Activated T-helper 2 cell treated with anti-CD3 and anti-CD28 coated beads, Interferon-gamma antibody, Interleukin-2, Interleukin-4, amounts not matched to agents 10 μg/mL and 5 μg/mL and 100 μg/mL, durations not matched to agents 14 hours and 24 hours and 36 hours (primary cell): Measurements from ENCODE around the gene MIER2. TPM values are rescaled to one million over a fixed set of nuclear protein-coding genes. Genes with fewer than 3 reads are reported as not detected.
"Not testable (repeated sequence)": the region's sequence is repeated elsewhere in the genome, so short reads cannot be mapped to it uniquely, and the experiment has no call there.

Experiments used
- DNase-seq: peaks from one replicate; pipeline ENCODE4 v3.0.0; 2021; ENCODE audit warnings: low spot score
- H3K27ac Mint-ChIP-seq: one replicate; pipeline ENCODE4 v1.8.0; 2021; ENCODE audit warnings: mixed read lengths
- H3K27me3 Mint-ChIP-seq: one replicate; pipeline ENCODE4 v1.8.0; 2021; ENCODE audit warnings: low read depth, mixed read lengths
- H3K36me3 Mint-ChIP-seq: one replicate; pipeline ENCODE4 v1.8.0; 2021; ENCODE audit warnings: low read depth, mixed read lengths
- H3K4me1 Mint-ChIP-seq: one replicate; pipeline ENCODE4 v1.8.0; 2021; ENCODE audit warnings: low read depth, mixed read lengths
- H3K4me3 Mint-ChIP-seq: one replicate; pipeline ENCODE4 v1.8.0; 2021; ENCODE audit warnings: low read depth, mild to moderate bottlenecking, moderate library complexity, mixed read lengths
- H3K9me3 Mint-ChIP-seq: one replicate; pipeline ENCODE4 v1.8.0; 2021; ENCODE audit warnings: mixed read lengths
- intact Hi-C: fragments of 100-400 bp; cut with micrococcal nuclease; formaldehyde crosslinking; loops from one replicate; pipeline ENCODE4 v1.15.1; 2023
- total RNA-seq: library from RNA; stranded (reverse); gene quantifications from 2 replicates; pipeline ENCODE4 v1.2.3, GENCODE V29; 2022

Gene MIER2
- total RNA-seq, 1 donor from 2014 or later, result 30.5 TPM

DNA sequence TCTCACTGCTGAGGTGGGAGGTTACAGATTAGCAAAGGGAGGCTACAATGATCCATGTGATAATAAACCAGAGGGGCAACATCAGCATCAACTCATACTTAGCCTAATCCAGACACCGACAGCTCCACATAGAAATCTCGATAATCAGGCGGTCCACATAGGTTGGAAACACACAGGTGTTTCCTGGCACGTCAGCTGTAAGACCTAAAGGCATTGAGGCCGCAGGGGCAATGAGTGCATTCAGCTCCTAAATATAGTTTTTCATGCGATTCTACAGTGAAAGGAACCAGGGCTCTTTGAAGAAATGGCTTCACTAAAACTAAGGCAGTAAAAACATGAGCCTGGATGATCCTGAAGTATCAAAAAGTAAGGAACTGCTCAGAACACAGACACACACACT, 72.7 kb downstream of the MIER2 start:
- H3K27me3 Mint-ChIP-seq, result peaks cover 22% of the 10 kb centered on the region
- peaks cover 2% of the 10 kb centered on the region for H3K4me1 Mint-ChIP-seq

DNA sequence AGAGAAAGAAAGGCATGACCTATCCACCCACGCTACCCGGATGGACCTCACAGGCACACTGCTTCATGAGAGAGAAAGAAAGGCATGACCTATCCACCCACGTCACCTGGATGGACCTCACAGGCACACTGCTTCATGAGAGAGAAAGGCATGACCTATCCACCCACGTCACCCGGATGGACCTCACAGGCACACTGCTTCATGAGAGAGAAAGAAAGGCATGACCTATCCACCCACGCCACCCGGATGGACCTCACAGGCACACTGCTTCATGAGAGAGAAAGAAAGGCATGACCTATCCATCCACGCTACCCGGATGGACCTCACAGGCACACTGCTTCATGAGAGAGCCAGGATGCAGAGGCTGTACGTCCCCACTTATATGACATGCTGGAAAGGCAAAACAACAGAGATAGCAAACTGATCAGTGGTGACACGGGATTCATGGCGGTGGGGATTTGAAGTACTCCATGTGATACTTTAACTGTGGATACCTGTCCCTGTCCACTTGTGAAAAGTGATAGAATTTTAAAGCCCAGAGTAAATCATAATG, 73.8 kb downstream of the MIER2 start:
- H3K27ac Mint-ChIP-seq, H3K4me1 Mint-ChIP-seq, intact Hi-C loops, H3K9me3 Mint-ChIP-seq, H3K36me3 Mint-ChIP-seq, H3K4me3 Mint-ChIP-seq, DNase-seq: not testable (repeated sequence)
- H3K27me3 Mint-ChIP-seq, result peaks cover 31% of the 10 kb centered on the region

More for the DNA sequence above, 72.7 kb downstream of the MIER2 start:
- Mint-ChIP-seq H3K4me3 (no peak overlapping the region), H3K36me3 (no peaks in the 10 kb centered on the region), H3K27ac (no peak overlapping the region), H3K9me3 (no peaks in the 10 kb centered on the region)
- intact Hi-C loops, result no loop called here
- DNase-seq, result no peak

DNA sequence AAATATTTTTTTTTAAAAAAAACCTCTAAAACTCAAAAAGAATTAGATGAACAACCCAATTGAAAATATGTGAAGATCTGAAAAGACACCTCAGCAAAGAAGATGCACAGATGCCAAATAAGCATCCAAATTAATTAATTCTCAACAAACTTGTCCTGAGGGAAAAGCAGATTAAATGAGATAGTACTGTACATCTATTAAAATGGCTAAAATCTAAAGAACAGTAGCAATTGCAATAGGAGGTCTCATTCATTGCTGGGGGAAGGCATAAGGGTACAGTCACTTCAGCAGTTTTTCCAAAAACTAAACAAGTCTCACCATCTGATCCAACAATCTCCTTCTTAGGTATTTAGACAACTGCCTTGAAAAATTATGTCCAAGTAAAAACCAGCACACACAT, 75.4 kb downstream of the MIER2 start:
- Mint-ChIP-seq H3K9me3 (no peaks in the 10 kb centered on the region), H3K27me3 (peaks cover 41% of the 10 kb centered on the region), H3K36me3 (no peaks in the 10 kb centered on the region), H3K27ac (no peak overlapping the region), H3K4me3 (no peak overlapping the region), H3K4me1 (peaks cover 6% of the 10 kb centered on the region)
- DNase-seq, result no peak
- intact Hi-C loops, result loop anchor here (10.0 kb wide), 1 partner anchor 236 kb away; the partner anchor contains the start of gene TPGS1

DNA sequence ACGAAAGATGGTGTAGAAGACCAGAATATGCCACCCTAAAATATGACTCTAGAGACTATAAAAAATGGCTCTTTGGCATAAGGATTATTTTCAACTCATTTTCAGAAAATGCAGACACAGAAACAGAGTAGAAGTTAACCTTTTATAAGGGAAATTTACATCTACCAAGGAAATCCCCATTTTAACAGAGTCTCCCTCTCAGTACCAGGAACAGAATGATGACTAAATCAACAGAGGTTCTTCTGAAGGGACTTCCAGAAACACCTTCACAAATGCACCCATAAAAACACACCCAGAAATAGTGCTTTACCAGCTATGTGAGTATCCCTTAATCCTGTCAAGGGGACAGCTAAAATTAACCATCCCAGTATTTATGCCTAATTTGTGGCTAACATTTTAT, 82.5 kb downstream of the MIER2 start:
- intact Hi-C loops, result loop anchor here (10.0 kb wide), 1 partner anchor 243 kb away; the partner anchor contains the start of gene TPGS1
- DNase-seq, result no peak
- H3K9me3 Mint-ChIP-seq, result no peaks in the 10 kb centered on the region
- no peaks in the 10 kb centered on the region for H3K36me3 Mint-ChIP-seq
- H3K27me3 Mint-ChIP-seq, result peaks cover 25% of the 10 kb centered on the region
- no peak overlapping the region for H3K27ac Mint-ChIP-seq
- no peak overlapping the region for H3K4me3 Mint-ChIP-seq
- H3K4me1 Mint-ChIP-seq, result peaks cover 11% of the 10 kb centered on the region

DNA sequence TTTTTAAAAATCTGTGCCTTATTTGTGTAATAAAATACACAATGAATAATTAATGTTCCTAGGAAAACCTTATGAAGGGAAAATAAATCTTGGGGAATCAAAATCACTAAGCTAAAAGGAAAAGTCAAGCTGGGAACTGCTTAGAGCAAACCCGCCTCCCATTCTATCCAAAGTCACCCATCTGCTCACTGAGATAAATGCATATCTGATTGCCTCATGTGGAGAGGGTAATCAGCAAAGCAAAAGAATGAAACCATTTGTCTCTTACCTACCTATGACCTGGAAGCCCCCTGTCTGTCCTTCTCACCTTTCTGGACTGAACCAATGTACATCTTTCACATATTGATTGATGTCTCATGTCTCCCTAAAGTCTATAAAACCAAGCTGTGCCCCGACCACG, 87.8 kb downstream of the MIER2 start:
- intact Hi-C loops, H3K36me3 Mint-ChIP-seq, H3K4me1 Mint-ChIP-seq, H3K4me3 Mint-ChIP-seq, DNase-seq, H3K9me3 Mint-ChIP-seq, H3K27ac Mint-ChIP-seq: not testable (repeated sequence)
- H3K27me3 Mint-ChIP-seq, result peaks cover 30% of the 10 kb centered on the region

Other genes with a start within 250 kb of the MIER2 start
- not detected in 2 replicates for gene OR4F17, start 237.7 kb downstream of the MIER2 start, total RNA-seq
- not detected in 2 replicates for gene PLPP2, start 53.4 kb downstream of the MIER2 start, total RNA-seq
- 0.14 and 0.23 TPM in 2 replicates for gene C2CD4C, start 64.4 kb upstream of the MIER2 start, total RNA-seq
- not detected in 2 replicates for gene SHC2, start 116.2 kb upstream of the MIER2 start, total RNA-seq
- 0.18 and 0.21 TPM in 2 replicates for gene MADCAM1, start 151.7 kb upstream of the MIER2 start, total RNA-seq
- gene TPGS1, start 162.7 kb upstream of the MIER2 start, total RNA-seq, result 13.6 and 15.7 TPM in 2 replicates
- 53.7 and 55.7 TPM in 2 replicates for gene CDC34, start 187.0 kb upstream of the MIER2 start, total RNA-seq
- gene GZMM, start 199.3 kb upstream of the MIER2 start, total RNA-seq, result 29.9 and 31.8 TPM in 2 replicates
- gene BSG, start 227.8 kb upstream of the MIER2 start, total RNA-seq, result 300 and 304 TPM in 2 replicates
- gene HCN2, start 245.1 kb upstream of the MIER2 start, total RNA-seq, result 0.52 and 0.64 TPM in 2 replicates